Fibroblast of skin of back (primary cell): ENCODE data around the gene BFSP2.

Experiments used
- DNase-seq: peaks from one replicate; pipeline ENCODE4 v3.0.0-alpha.2; 2013

The BFSP2 gene

GRCh38 chr3:133419151-133419909 lies 19.5 kb downstream of the BFSP2 start:
- DNase-seq: no peak

DNA sequence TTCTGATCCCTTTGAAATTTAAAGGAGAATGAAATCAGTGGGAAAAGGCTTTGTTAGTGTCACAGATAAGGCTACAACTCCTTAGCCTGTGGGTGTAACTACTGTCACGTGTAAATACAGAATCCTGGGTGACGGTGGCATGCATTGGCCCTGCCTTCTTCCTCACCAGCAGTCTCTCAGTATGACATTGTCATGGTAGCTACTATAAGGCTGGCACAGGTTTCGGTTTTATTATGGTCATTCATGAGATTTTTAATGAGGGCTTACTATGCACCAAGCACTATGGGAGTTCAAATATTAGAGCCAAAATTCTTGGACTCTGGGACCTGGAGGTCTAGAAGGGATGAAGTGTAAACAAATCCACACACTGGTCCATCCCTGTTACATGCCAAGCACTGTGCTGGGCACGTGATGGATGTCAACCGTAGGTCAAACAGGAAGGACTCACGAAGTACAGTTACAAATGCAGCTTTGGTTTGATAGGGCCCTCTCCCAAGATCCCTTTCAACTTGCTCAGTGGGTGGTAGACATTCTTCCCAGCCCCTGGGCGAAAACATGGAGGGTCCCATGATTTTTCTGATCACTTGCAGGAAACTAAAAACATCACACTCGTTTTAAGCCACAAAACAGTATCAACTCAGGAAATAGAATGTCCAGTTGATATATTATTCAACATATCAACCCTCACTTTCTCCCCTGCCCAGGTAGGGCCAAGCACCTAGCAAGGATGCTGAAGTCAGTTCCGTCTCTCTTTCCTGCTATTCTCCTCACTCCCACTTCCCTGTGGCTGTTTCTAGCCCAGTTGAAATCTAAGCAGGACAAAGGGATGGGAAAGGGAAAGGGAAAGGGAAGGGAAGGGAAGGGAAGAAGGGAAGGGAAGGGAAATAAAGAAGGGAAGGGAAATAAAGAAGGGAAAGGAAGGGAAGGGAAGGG lies 25.3 kb downstream of the BFSP2 start:
- no peak for DNase-seq

- DNase-seq: no peak
Measured at GRCh38 chr3:133425898-133426297, 26.0 kb downstream of the BFSP2 start.

- peak; percentile 62 for DNase-seq
Measured at GRCh38 chr3:133426721-133427120, 26.9 kb downstream of the BFSP2 start.

GRCh38 chr3:133428552-133428951 lies 28.7 kb downstream of the BFSP2 start:
- no peak for DNase-seq

GRCh38 chr3:133429063-133429462 lies 29.2 kb downstream of the BFSP2 start:
- DNase-seq: no peak

- no peak for DNase-seq
Measured at GRCh38 chr3:133439563-133439962, 39.7 kb downstream of the BFSP2 start.

DNA sequence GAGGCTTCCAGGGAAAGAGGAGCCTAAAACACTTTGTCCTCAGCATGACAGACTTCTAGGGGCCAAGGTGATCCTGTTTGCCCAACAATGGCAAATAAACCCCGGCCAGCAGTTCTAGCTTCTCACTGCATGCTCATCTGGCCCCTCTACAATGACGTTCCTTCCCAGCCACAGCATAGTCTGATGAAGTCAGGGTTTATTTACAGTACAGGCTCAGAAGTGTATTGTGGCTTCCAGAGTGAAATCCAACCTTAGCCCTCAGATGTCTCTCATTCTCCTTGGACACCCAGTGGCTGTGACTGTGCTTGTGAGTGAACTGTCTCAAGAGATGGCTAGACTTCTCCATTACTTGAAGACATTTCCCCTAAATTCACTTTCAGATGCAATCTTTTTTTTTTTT lies 40.8 kb downstream of the BFSP2 start:
- DNase-seq: no peak

GRCh38 chr3:133441867-133442270 lies 42.0 kb downstream of the BFSP2 start:
- DNase-seq: no peak

DNA sequence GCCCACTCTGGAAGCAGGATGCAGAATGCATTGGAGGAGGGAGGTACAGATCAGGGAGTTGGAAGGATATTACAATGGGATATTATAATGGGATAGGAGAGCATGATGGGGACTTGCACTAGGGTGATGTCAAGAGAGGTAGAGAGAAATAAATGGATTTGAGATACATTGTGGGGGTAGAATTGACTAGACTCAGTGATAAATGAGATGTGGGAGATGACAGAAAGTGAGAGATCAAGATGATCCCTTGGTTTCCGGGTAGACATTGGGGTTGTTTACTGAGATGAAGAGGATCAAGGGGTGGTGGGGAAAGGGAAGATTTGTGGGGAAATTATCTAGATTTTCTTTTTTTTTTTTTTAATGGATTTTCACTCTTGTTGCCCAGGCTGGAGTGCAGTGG lies 42.7 kb downstream of the BFSP2 start:
- DNase-seq: no peak

GRCh38 chr3:133443649-133444422 lies 44.0 kb downstream of the BFSP2 start:
- DNase-seq: peak; percentile 23

GRCh38 chr3:133444423-133444774 lies 44.5 kb downstream of the BFSP2 start:
- DNase-seq: no peak

- no peak for DNase-seq
Measured at GRCh38 chr3:133445108-133445507, 45.3 kb downstream of the BFSP2 start.

DNA sequence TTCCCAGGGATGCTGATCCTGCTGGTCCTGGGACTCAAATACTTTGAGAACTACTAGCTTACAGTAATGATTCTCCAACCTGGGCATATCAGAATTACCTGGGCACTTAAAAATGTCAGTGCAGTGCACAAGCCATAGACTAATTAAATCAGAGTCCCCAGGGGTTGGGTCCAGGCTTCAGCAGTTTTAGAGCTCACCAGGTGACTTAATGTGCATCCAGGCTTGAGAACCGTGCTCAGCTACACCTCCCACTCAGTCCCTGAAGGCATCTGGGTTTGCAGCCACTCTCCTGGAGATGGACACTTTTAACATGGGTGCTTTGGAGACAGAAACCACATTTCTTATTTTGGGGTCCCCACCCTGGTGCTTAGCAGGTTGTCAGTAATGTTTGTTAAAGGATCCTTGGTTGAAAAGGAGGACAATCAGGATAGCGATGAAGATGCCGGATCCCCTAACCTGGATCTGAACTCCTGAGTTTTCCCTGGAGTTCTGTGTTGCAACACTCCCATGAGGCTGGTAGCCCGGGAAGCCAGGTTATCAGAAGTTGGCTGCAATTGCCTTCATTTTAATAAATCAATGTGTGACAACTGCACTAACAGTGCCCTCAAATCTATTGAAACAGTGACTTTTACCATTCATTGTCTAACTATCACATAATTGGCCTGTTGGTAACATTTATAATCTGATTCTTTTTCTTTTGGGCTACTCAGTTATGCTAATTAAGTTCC lies 48.1 kb downstream of the BFSP2 start:
- DNase-seq: no peak

- no peak for DNase-seq
Measured at GRCh38 chr3:133448478-133449122, 48.7 kb downstream of the BFSP2 start.

- DNase-seq: no peak
Measured at GRCh38 chr3:133451309-133451708, 51.5 kb downstream of the BFSP2 start.

DNA sequence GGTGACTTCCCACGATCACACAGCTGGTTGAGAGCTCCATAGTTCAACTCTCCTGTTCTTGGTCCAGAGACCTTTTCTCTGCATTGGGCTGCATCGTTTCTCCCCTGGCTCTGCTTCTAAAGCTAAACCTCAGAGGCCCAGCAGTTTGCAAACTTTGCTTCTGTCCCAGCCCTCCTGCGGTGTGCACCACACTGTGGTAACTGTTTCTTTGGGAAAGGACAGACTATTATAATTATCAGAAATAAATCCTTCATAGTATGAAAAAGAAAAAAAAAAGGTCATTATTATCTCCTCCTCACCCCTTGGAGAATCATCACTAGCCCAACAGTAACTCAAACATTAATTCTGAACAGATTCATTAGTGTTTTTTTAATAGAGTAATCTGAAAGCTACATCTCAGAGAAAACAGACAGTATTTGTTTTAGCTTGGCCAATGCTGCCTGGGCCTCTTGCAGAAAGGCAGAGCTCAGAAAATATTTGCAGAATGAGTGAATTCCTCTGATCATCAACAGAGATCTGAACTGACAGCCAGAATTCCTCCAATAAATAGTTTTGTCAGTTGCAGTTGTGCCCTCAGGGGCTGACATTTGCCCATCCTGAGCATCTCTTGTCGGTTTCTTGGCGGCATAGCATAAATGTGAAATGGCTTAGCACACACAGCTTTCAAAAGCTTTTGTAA lies 52.9 kb downstream of the BFSP2 start:
- DNase-seq: peak; percentile 74

- DNase-seq: no peak
Measured at GRCh38 chr3:133453383-133453782, 53.5 kb downstream of the BFSP2 start.

DNA sequence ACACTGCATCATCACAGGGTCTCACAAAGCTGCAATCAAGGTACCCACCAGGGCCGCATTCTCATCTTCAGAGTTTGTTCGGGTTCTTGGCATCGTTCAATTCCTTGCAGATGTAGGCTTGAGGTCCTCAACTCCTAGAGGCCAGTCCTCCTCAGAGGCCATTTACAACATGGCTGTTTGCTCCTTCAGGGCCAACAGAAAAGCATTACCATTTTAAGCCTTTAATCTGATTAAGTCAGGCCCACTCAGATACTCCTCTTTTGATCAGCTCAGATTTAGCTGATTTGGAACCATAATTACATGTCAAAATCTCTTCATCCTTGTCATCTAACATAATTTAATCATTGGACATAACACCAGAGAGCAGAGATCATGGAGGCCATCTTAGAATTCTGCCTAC lies 55.4 kb downstream of the BFSP2 start:
- DNase-seq: no peak

DNA sequence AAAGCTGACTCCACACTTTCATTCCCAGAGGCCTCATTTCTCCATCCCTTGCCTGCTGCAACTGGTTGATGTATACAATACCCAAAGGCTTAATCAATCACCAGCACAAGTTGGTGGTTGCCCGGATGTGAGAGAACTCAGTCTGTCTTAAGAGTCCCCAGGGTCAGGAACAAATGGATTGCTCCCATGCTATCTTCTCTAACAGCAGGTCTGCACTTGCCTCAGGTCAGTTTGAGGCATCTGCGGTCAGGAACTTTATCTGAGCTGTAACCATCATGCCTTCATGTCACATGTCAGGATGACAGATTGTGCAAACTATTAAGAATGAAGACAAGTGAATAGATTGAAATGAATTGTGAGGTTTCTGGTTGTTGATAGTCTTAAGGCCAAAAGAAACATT lies 56.1 kb downstream of the BFSP2 start:
- DNase-seq: no peak

GRCh38 chr3:133457025-133457424 lies 57.2 kb downstream of the BFSP2 start:
- no peak for DNase-seq
